HepG2 (cell line): ENCODE results near the gene NPHS1. TPM values are rescaled to one million over a fixed set of nuclear protein-coding genes. Genes with fewer than 3 reads are reported as not detected.

Experiments used
- CC2D1A ChIP-seq: sonication (generic); formaldehyde crosslinking; IDR thresholded peaks from 2 replicates; pipeline ENCODE4 v1.8.1; 2023; ENCODE audit warnings: mild to moderate bottlenecking, missing genetic modification reagents
- ERF ChIP-seq: IDR thresholded peaks from 2 replicates; pipeline ENCODE4 v1.6.1; 2018; ENCODE audit warnings: missing biosample characterization, missing genetic modification reagents
- IKZF4 ChIP-seq: sonication (generic); formaldehyde crosslinking; IDR thresholded peaks from 2 replicates; pipeline ENCODE4 v1.5.1; 2020; ENCODE audit warnings: borderline replicate concordance, mild to moderate bottlenecking, low read depth, missing genetic modification reagents; ENCODE audit errors: not compliant biosample characterization
- IRF9 ChIP-seq: sonication (generic); formaldehyde crosslinking; IDR thresholded peaks from 2 replicates; pipeline ENCODE4 v1.8.0; 2022; ENCODE audit warnings: missing genetic modification reagents, mild to moderate bottlenecking, borderline replicate concordance
- KDM4B ChIP-seq: sonication (generic); formaldehyde crosslinking; IDR thresholded peaks from 2 replicates; pipeline ENCODE4 v1.4.0; 2020; ENCODE audit warnings: missing genetic modification reagents
- MBNL3 ChIP-seq: fragments of 250-450 bp; sonication (Bioruptor Pico); conservative IDR thresholded peaks from 2 replicates; pipeline ENCODE4 v1.8.0; 2022; ENCODE audit warnings: mild to moderate bottlenecking, inconsistent platforms
- MIXL1 ChIP-seq: IDR thresholded peaks from 2 replicates; pipeline ENCODE4 v1.6.1; 2016
- NFYC ChIP-seq: IDR thresholded peaks from 2 replicates; pipeline ENCODE4 v1.6.1; 2016; ENCODE audit warnings: missing genetic modification reagents, missing compliant biosample characterization
- ONECUT2 ChIP-seq: sonication (generic); formaldehyde crosslinking; IDR thresholded peaks from 2 replicates; pipeline ENCODE4 v1.4.0; 2020; ENCODE audit warnings: missing genetic modification reagents
- POLR2A ChIP-seq, 2 experiments: IDR thresholded peaks; 2 replicates each; pipeline ENCODE4 v1.6.1; 2011; ENCODE audit warnings: low read depth in 2 of 2, low read length in 2 of 2, mild to moderate bottlenecking in 1 of 2, moderate library complexity in 1 of 2; ENCODE audit not compliant: insufficient read depth in 1 of 2
- RFXAP ChIP-seq: sonication (generic); formaldehyde crosslinking; IDR thresholded peaks from 2 replicates; pipeline ENCODE4 v1.4.0; 2020; ENCODE audit warnings: missing genetic modification reagents, borderline replicate concordance
- SP1 ChIP-seq, 2 experiments: fragments of 450-650 bp in 1 of 2; sonication (generic) in 1 of 2; formaldehyde crosslinking in 1 of 2; IDR thresholded peaks; 2 replicates each; pipeline versions ENCODE4 v1.4.0 to v1.6.1; 2016 to 2020; ENCODE audit warnings: missing genetic modification reagents in 1 of 2
- ZC3H4 ChIP-seq: sonication (generic); formaldehyde crosslinking; IDR thresholded peaks from 2 replicates; pipeline ENCODE4 v1.4.0; 2020; ENCODE audit warnings: missing genetic modification reagents, borderline replicate concordance
- ZNF382 ChIP-seq: sonication (generic); formaldehyde crosslinking; IDR thresholded peaks from 2 replicates; pipeline ENCODE4 v1.5.0; 2020; ENCODE audit warnings: missing genetic modification reagents, mild to moderate bottlenecking, borderline replicate concordance
- ZNF460 ChIP-seq: sonication (generic); formaldehyde crosslinking; IDR thresholded peaks from 2 replicates; pipeline ENCODE4 v1.5.1; 2020; ENCODE audit warnings: missing genetic modification reagents, mild to moderate bottlenecking, borderline replicate concordance
- ZNF549 ChIP-seq: sonication (generic); formaldehyde crosslinking; IDR thresholded peaks from 2 replicates; pipeline ENCODE4 v1.5.0; 2020; ENCODE audit warnings: missing genetic modification reagents
- polyA plus RNA-seq, 8 experiments: library from polyadenylated mRNA; depleted of rRNA in 3 of 8; stranded (reverse) in 7 of 8; unstranded in 1 of 8; fragments of >200 nt; fragmentation: Illumina TruSeq in 4 of 8; extraction: Trizol in 4 of 8; gene quantifications; 2 replicates each; pipeline versions ENCODE4 v1.2.1 to v1.2.3, GENCODE V29; 2011 to 2016; ENCODE audit warnings: low read depth in 4 of 8, missing spikeins in 1 of 8, mixed read lengths in 1 of 8; ENCODE audit not compliant: insufficient read depth in 1 of 8
- total RNA-seq, 5 experiments: library from RNA; depleted of rRNA; stranded (reverse); fragments of >200 nt; fragmentation: Illumina TruSeq; extraction: Trizol; gene quantifications; 2 replicates each; pipeline ENCODE4 v1.2.3, GENCODE V29; 2016; ENCODE audit warnings: low read depth in 1 of 5
- TF ChIP-seq, protein P1 (sequence below), 2 experiments: sonication (generic) in 1 of 2; formaldehyde crosslinking in 1 of 2; IDR thresholded peaks; 2 replicates each; pipeline versions ENCODE4 v1.4.0 to v1.6.1; 2018 to 2020; ENCODE audit warnings: missing genetic modification reagents in 2 of 2, borderline replicate concordance in 1 of 2, low read depth in 1 of 2, mild to moderate bottlenecking in 1 of 2, missing biosample characterization in 1 of 2
- TF ChIP-seq, protein P2 (sequence below): sonication (generic); formaldehyde crosslinking; conservative IDR thresholded peaks from 2 replicates; pipeline ENCODE4 v1.4.0; 2020; ENCODE audit warnings: mild to moderate bottlenecking, missing genetic modification reagents, moderate library complexity

The NPHS1 gene
- total and polyA plus RNA-seq, 2 of the 13 experiments (the other 11 are each of a cell fraction or from before 2014, with no cell fraction given), result not detected

- TF ChIP-seq, protein P1, sequence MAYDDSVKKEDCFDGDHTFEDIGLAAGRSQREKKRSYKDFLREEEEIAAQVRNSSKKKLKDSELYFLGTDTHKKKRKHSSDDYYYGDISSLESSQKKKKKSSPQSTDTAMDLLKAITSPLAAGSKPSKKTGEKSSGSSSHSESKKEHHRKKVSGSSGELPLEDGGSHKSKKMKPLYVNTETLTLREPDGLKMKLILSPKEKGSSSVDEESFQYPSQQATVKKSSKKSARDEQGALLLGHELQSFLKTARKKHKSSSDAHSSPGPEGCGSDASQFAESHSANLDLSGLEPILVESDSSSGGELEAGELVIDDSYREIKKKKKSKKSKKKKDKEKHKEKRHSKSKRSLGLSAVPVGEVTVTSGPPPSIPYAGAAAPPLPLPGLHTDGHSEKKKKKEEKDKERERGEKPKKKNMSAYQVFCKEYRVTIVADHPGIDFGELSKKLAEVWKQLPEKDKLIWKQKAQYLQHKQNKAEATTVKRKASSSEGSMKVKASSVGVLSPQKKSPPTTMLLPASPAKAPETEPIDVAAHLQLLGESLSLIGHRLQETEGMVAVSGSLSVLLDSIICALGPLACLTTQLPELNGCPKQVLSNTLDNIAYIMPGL (CRISPR knock-in tag; IDR thresholded peaks at IDR 0.05; ENCODE audit: borderline replicate concordance in 1 of 2, low read depth in 1 of 2), result no peak; a peak in 1 of 4 replicates
- TF ChIP-seq NFYC (CRISPR knock-in tag) (peak; percentile 23; the same call in 1 of the 2 replicates), ZNF382 (CRISPR knock-in tag) (no peak), SP1 (IDR thresholded peaks at IDR 0.05) (no peak), SP1 (CRISPR knock-in tag; IDR thresholded peaks at IDR 0.05) (peak; percentile 79), RFXAP (CRISPR knock-in tag) (peak; percentile 73; the same call in 1 of the 2 replicates), IKZF4 (CRISPR knock-in tag) (peak; percentile 78), ONECUT2 (CRISPR knock-in tag) (0 out of 2 replicates have a peak, but pooled peaks have one; percentile 54), POLR2A (IDR thresholded peaks at IDR 0.05; ENCODE audit: insufficient read depth in 1 of 2, low read depth in 2 of 2, low read length in 2 of 2) (no peak), MBNL3 (CRISPR knock-in tag) (no peak), IRF9 (CRISPR knock-in tag) (0 out of 2 replicates have a peak, but pooled peaks have one; percentile 63), KDM4B (CRISPR knock-in tag) (peak; percentile 93), ZC3H4 (CRISPR knock-in tag) (no peak), ZNF549 (no peak), ZNF460 (no peak), ERF (CRISPR knock-in tag) (peak; percentile 98), CC2D1A (CRISPR knock-in tag) (0 out of 2 replicates have a peak, but pooled peaks have one; percentile 80), MIXL1 (CRISPR knock-in tag) (peak; percentile 59; the same call in 1 of the 2 replicates)
- TF ChIP-seq, protein P2, sequence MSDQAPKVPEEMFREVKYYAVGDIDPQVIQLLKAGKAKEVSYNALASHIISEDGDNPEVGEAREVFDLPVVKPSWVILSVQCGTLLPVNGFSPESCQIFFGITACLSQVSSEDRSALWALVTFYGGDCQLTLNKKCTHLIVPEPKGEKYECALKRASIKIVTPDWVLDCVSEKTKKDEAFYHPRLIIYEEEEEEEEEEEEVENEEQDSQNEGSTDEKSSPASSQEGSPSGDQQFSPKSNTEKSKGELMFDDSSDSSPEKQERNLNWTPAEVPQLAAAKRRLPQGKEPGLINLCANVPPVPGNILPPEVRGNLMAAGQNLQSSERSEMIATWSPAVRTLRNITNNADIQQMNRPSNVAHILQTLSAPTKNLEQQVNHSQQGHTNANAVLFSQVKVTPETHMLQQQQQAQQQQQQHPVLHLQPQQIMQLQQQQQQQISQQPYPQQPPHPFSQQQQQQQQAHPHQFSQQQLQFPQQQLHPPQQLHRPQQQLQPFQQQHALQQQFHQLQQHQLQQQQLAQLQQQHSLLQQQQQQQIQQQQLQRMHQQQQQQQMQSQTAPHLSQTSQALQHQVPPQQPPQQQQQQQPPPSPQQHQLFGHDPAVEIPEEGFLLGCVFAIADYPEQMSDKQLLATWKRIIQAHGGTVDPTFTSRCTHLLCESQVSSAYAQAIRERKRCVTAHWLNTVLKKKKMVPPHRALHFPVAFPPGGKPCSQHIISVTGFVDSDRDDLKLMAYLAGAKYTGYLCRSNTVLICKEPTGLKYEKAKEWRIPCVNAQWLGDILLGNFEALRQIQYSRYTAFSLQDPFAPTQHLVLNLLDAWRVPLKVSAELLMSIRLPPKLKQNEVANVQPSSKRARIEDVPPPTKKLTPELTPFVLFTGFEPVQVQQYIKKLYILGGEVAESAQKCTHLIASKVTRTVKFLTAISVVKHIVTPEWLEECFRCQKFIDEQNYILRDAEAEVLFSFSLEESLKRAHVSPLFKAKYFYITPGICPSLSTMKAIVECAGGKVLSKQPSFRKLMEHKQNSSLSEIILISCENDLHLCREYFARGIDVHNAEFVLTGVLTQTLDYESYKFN, result peak; percentile 24; the same call in 1 of the 2 replicates
Observed at GRCh38 chr19:35879770-35880317, 27.5 kb upstream of the NPHS1 start (continued).
